ENCODE data around the gene UNCX. TPM values are rescaled to one million over a fixed set of nuclear protein-coding genes. Genes with fewer than 3 reads are reported as not detected.

Gene UNCX
- total and polyA plus RNA-seq, 2 of the 4 experiments (the other 2 are of a cell fraction): not detected

GRCh38 chr7:1250901-1251300 lies 18.2 kb downstream of the UNCX start:
- no peak overlapping the region for H2AK9ac ChIP-seq (replicated peaks; ENCODE audit: low read depth, low read length, poor library complexity)
- ChIA-PET POLR2A (ENCODE audit: unreplicated experiment) (no interaction called here), CTCF (no interaction called here)
- no peak overlapping the region for H2BK15ac ChIP-seq (ENCODE audit: low read depth, low read length)
- no peak for TF ChIP-seq NFE2L2 (IDR thresholded peaks at IDR 0.05; ENCODE audit: low read depth, low read length)
- TF ChIP-seq POLR2A (IDR thresholded peaks at IDR 0.05; ENCODE audit: low read depth, low read length): no peak
- no peak for TF ChIP-seq CTCF (conservative IDR thresholded peaks at IDR 0.05; ENCODE audit: low read depth, low read length)
- no peak for TF ChIP-seq MAZ (IDR thresholded peaks at IDR 0.05; ENCODE audit: borderline replicate concordance, low read depth, low read length)
- no peak for TF ChIP-seq FOS (IDR thresholded peaks at IDR 0.05; ENCODE audit: low read depth, low read length)
- no peak for TF ChIP-seq BHLHE40 (IDR thresholded peaks at IDR 0.05; ENCODE audit: low read depth, low read length)
- TF ChIP-seq RCOR1 (IDR thresholded peaks at IDR 0.05; ENCODE audit: insufficient replicate concordance, low read length): no peak
- TF ChIP-seq CEBPB (IDR thresholded peaks at IDR 0.05; ENCODE audit: low read depth, low read length): no peak
- TF ChIP-seq SMC3 (IDR thresholded peaks at IDR 0.05; ENCODE audit: low read depth, low read length): no peak
- TF ChIP-seq MAFK (IDR thresholded peaks at IDR 0.05; ENCODE audit: low read depth, low read length): no peak
- no peak for TF ChIP-seq CHD1 (IDR thresholded peaks at IDR 0.05; ENCODE audit: low read depth, low read length)
- no peak for TF ChIP-seq RFX5 (IDR thresholded peaks at IDR 0.05; ENCODE audit: low read depth, low read length)
- TF ChIP-seq USF2 (IDR thresholded peaks at IDR 0.05; ENCODE audit: low read depth, low read length): no peak
- TF ChIP-seq MXI1 (IDR thresholded peaks at IDR 0.05; ENCODE audit: borderline replicate concordance, low read depth, low read length): no peak
- no peak for TF ChIP-seq ELK1 (IDR thresholded peaks at IDR 0.05; ENCODE audit: borderline replicate concordance, low read depth, low read length)
- TF ChIP-seq RAD21 (IDR thresholded peaks at IDR 0.05; ENCODE audit: low read length): no peak
- no peak overlapping the region for H3K27ac ChIP-seq (ENCODE audit: insufficient read depth, low read length)
- H3K79me1 ChIP-seq (ENCODE audit: low read depth in 1 of 2, low read length in 2 of 2): no peaks in the 10 kb centered on the region
- H3K14ac ChIP-seq (replicated peaks; ENCODE audit: low read depth, low read length): no peak overlapping the region
- H3K9ac ChIP-seq (ENCODE audit: low read depth, low read length): no peak overlapping the region
- no TSS peak for BruUV-seq (replicated peaks)
- H2BK120ac ChIP-seq (ENCODE audit: low read depth, low read length): no peak overlapping the region
- H2AFZ ChIP-seq (replicated peaks; ENCODE audit: low read length, poor library complexity): no peak overlapping the region
- dilution Hi-C loops (cut with HindIII; ENCODE audit: low sequenced_read_pairs, unreplicated experiment): no loop called here
- no peak for DNase-seq
- intact Hi-C loops (cut with micrococcal nuclease): no loop called here
- H3K56ac ChIP-seq (ENCODE audit: extremely low read depth, insufficient read depth, low read length): no peak overlapping the region
- H3K27me3 ChIP-seq (ENCODE audit: control insufficient read depth, insufficient read depth, low read length): peaks cover 92% of the 10 kb centered on the region
- in situ Hi-C loops (cut with MboI; ENCODE audit: low sequenced_read_pairs): no loop called here
- no peak overlapping the region for H3K18ac ChIP-seq (ENCODE audit: low read depth, low read length)
- H3K9me1 ChIP-seq (ENCODE audit: insufficient read depth, low read length): no peaks in the 10 kb centered on the region
- H4K91ac ChIP-seq (ENCODE audit: insufficient read depth, low read depth, low read length): no peak overlapping the region
- H2AK5ac ChIP-seq (ENCODE audit: low read depth, low read length): no peak overlapping the region
- H3K23ac ChIP-seq (ENCODE audit: low read depth, low read length): no peak overlapping the region
- H4K20me1 ChIP-seq (ENCODE audit: insufficient read depth, low read length): peaks cover 5% of the 10 kb centered on the region; the same call in 1 of the 2 replicates
- H3K4me3 ChIP-seq (ENCODE audit: insufficient read depth, low read depth, low read length): no peak overlapping the region
- no peak overlapping the region for H4K5ac ChIP-seq (ENCODE audit: low read depth, low read length)
- WGBS, 2 experiments (ENCODE audit: extremely low coverage in 2 of 2, insufficient read length in 1 of 2): no CpG with 5 or more reads among the region's 8 CpGs
- no peaks in the 10 kb centered on the region for H3K4me1 ChIP-seq (ENCODE audit: control insufficient read depth, insufficient read depth, low read length)
- H4K8ac ChIP-seq (ENCODE audit: low read depth in 2 of 2, low read length in 2 of 2): no peak overlapping the region
- ATAC-seq (ENCODE audit: low read depth): no peak
- peaks cover 12% of the 10 kb centered on the region for H3K9me3 ChIP-seq (ENCODE audit: control insufficient read depth, insufficient read depth, low read length)
- H3K4me2 ChIP-seq (ENCODE audit: low read depth, low read length): no peak overlapping the region
- no peak overlapping the region for H2BK5ac ChIP-seq (ENCODE audit: low read depth, low read length, poor library complexity, severe bottlenecking)
- no peak overlapping the region for H2BK20ac ChIP-seq (ENCODE audit: low read depth, low read length)
- no peak overlapping the region for H3K4ac ChIP-seq (ENCODE audit: low read depth, low read length)
- no peaks in the 10 kb centered on the region; the same call in 1 of the 2 replicates for H3K36me3 ChIP-seq (ENCODE audit: control insufficient read depth, insufficient read depth, low read length)

All from IMR-90 (cell line).